Peyer's patch (tissue), 4 donors: Measurements from ENCODE around the gene GABRB1.

Experiments used
- CTCF ChIP-seq, 6 experiments: fragments of 450-650 bp in 4 of 6; fragments of 200-600 bp in 2 of 6; sonication (generic) in 1 of 6; IDR thresholded peaks; one replicate each; pipeline ENCODE4 v1.5.1; 2017 to 2019; ENCODE audit warnings: antibody characterized with exemption in 6 of 6, mild to moderate bottlenecking in 3 of 6, moderate library complexity in 1 of 6
- POLR2A ChIP-seq, 2 donors: fragments of 450-650 bp; IDR thresholded peaks; one replicate each; pipeline ENCODE4 v1.5.1; 2017; ENCODE audit warnings: antibody characterized with exemption in 2 of 2, mild to moderate bottlenecking in 2 of 2, moderate library complexity in 2 of 2

DNA sequence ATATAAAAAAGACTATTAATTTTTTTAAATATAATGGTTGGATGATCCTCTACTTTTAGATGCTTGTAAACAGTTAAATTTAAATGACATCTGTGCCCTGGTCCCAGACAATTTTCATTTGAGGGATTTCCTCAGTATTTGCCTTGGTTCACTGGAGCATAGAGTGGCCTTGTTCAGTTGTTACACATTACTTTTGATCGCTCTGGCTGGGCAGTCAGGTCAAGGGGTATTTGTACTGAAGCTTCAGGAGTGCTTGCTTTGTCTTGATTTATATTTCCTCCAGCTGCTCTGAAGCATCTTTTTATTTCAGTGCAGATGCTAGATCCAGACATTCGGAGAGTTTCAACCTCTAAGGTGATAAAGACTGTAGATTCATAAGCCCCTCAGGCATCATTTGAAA lies 382.2 kb downstream of the GABRB1 start:
- TF ChIP-seq CTCF (IDR thresholded peaks at IDR 0.05) (no peak), POLR2A (IDR thresholded peaks at IDR 0.05) (no peak)
